Measurements from ENCODE around the gene UGGT2. TPM values are rescaled to one million over a fixed set of nuclear protein-coding genes. Genes with fewer than 3 reads are reported as not detected.
A peak's percentile ranks its signal among the peaks of the same experiment; 100 is the strongest.
"Not testable (repeated sequence)": the region's sequence is repeated elsewhere in the genome, so short reads cannot be mapped to it uniquely, and the experiment has no call there.

The UGGT2 gene
- total RNA-seq, 1 donor from 2014 or later: 47.5 TPM

DNA sequence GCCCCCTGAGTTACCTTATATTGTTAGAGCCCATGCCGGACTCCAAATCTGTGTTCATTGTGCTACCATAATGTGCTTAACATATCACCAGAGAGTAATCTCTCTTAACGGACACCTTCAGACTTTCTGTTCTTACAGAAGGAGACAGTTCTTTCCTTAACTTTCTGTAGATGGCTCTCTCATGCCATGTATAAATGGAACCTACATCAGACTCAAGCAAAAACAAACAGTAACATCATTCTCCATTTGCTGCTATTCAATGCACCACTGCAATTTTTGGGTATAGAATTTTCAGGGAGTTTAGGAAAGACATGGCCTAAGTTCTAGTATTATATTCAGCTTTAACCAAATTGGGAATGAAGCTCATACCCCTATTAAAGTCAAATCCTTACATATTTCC, 12.6 kb upstream of the UGGT2 start:
- no peak for DNase-seq (ENCODE audit: low spot score in 2 of 2, unreplicated experiment in 2 of 2)
- H3K36me3 Mint-ChIP-seq: no peaks in the 10 kb centered on the region
- H3K4me3 Mint-ChIP-seq: no peak overlapping the region
- H3K4me1 Mint-ChIP-seq: no peaks in the 10 kb centered on the region
- TF ChIP-seq, protein P1, sequence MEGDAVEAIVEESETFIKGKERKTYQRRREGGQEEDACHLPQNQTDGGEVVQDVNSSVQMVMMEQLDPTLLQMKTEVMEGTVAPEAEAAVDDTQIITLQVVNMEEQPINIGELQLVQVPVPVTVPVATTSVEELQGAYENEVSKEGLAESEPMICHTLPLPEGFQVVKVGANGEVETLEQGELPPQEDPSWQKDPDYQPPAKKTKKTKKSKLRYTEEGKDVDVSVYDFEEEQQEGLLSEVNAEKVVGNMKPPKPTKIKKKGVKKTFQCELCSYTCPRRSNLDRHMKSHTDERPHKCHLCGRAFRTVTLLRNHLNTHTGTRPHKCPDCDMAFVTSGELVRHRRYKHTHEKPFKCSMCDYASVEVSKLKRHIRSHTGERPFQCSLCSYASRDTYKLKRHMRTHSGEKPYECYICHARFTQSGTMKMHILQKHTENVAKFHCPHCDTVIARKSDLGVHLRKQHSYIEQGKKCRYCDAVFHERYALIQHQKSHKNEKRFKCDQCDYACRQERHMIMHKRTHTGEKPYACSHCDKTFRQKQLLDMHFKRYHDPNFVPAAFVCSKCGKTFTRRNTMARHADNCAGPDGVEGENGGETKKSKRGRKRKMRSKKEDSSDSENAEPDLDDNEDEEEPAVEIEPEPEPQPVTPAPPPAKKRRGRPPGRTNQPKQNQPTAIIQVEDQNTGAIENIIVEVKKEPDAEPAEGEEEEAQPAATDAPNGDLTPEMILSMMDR (IDR thresholded peaks at IDR 0.05; ENCODE audit: unreplicated experiment): no peak
- no peaks in the 10 kb centered on the region for H3K9me3 Mint-ChIP-seq
- H3K27ac Mint-ChIP-seq: no peak overlapping the region
- H3K27me3 Mint-ChIP-seq (ENCODE audit: low read depth): peaks cover 41% of the 10 kb centered on the region

DNA sequence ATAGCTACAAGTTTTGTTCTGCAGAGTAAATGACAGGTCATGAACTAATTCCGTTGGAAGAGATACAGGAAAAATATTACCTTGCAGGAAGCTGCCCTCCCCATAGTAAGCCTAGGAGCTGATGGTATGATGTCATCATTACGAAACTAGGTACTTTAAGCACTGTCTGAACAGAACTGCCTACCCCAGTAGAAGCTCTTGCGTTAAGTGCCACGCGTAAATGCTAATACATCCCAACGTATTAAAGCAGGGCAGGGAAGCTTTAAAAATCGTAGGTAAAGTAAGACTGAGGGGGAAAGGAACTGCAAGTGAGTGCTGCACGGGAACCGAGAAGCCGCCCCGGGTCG, 572 bp downstream of the UGGT2 start:
- TF ChIP-seq, protein P1 (IDR thresholded peaks at IDR 0.05; ENCODE audit: unreplicated experiment): no peak

DNA sequence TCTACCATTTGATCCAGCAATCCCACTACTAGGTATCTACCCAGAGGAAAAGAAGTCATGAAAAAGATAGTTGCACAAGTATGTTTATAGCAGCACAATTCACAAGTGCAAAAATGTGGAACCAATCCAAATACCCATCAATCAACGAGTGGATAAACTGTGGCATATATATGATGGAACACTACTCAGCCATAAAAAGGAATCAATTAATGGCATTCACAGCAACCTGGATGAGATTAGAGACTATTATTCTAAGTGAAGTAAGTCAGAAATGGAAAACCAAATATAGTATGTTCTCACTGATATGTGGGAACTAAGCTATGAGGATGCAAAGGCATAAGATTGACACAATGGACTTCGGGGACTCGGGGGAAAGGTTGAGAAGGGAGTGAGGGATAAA, 1.3 kb downstream of the UGGT2 start:
- peak overlapping the region; percentile 2 for H3K27ac Mint-ChIP-seq
- DNase-seq (ENCODE audit: low spot score in 2 of 2, unreplicated experiment in 2 of 2); H3K36me3 Mint-ChIP-seq; H3K9me3 Mint-ChIP-seq; H3K27me3 Mint-ChIP-seq (ENCODE audit: low read depth); H3K4me1 Mint-ChIP-seq: not testable (repeated sequence)
- H3K4me3 Mint-ChIP-seq: peak overlapping the region; percentile 94

More for the DNA sequence above, 572 bp downstream of the UGGT2 start:
- no peak for DNase-seq (ENCODE audit: low spot score in 2 of 2, unreplicated experiment in 2 of 2)
- peak overlapping the region; percentile 94 for H3K4me3 Mint-ChIP-seq
- peaks cover 9% of the 10 kb centered on the region for H3K4me1 Mint-ChIP-seq
- H3K27me3 Mint-ChIP-seq (ENCODE audit: low read depth): peaks cover 6% of the 10 kb centered on the region
- peaks cover 6% of the 10 kb centered on the region for H3K36me3 Mint-ChIP-seq
- H3K27ac Mint-ChIP-seq: peak overlapping the region; percentile 94
- peaks cover 7% of the 10 kb centered on the region for H3K9me3 Mint-ChIP-seq

DNA sequence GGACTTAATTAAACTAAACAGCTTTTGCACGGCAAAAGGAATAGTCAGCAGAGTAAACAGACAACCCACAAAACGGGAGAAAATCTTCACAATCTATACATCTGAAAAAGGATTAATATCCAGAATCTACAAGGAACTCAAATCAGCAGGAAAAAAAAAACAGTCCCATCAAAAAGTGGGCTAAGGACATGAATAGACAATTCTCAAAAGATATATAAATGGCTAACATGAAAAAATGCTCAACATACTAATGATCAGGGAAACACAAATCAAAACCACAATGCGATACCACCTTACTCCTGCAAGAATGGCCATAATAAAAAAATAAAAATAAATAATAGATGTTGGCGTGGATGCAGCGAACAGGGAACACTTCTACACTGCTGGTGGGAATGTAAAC, 1.7 kb downstream of the UGGT2 start:
- not testable (repeated sequence) for H3K27ac Mint-ChIP-seq; DNase-seq (ENCODE audit: low spot score in 2 of 2, unreplicated experiment in 2 of 2); H3K4me1 Mint-ChIP-seq; H3K4me3 Mint-ChIP-seq; H3K9me3 Mint-ChIP-seq; H3K27me3 Mint-ChIP-seq (ENCODE audit: low read depth); H3K36me3 Mint-ChIP-seq

DNA sequence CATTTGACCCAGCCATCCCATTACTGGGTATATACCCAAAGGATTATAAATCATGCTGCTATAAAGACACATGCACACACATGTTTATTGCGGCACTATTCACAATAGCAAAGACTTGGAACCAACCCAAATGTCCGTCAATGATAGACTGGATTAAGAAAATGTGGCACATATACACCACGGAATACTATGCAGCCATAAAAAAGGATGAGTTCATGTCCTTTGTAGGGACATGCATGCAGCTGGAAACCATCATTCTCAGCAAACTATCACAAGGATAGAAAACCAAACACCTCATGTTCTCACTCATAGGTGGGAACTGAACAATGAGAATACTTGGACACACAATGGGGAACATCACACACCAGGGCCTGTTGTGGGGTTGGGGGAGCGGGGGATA, 2.2 kb downstream of the UGGT2 start:
- not testable (repeated sequence) for DNase-seq (ENCODE audit: low spot score in 2 of 2, unreplicated experiment in 2 of 2); H3K4me1 Mint-ChIP-seq; H3K4me3 Mint-ChIP-seq; H3K27me3 Mint-ChIP-seq (ENCODE audit: low read depth); H3K27ac Mint-ChIP-seq
- Mint-ChIP-seq H3K36me3 (peaks cover 11% of the 10 kb centered on the region), H3K9me3 (peaks cover 12% of the 10 kb centered on the region)

DNA sequence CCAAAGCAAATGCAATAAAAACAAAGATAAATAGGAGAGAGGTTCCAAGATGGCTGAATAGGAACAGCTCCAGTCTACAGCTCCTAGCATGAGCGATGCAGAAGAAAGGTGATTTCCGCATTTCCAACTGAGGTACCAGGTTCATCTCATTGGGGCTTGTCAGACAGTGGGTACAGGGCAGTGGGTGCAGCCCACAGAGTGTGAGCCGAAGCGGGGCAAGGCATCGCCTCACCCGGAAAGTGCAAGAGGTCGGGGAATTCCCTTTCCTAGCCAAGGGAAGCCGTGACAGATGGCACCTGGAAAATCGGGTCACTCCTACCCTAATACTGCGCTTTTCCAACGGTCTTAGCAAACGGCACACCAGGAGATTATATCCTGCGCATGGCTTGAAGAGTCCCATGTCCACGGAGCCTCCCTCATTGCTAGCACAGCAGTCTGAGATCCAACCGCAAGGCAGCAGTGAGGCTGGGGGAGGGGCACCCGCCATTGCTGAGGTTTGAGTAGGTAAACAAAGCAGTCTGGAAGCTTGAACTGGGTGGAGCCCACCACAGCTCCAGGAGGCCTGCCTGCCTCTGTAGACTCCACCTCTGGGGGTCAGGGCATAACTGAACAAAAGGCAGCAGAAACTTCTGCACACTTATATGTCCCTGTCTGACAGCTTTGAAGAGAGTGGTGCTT, 6.6 kb downstream of the UGGT2 start:
- not testable (repeated sequence) for H3K4me3 Mint-ChIP-seq; H3K4me1 Mint-ChIP-seq; H3K27me3 Mint-ChIP-seq (ENCODE audit: low read depth); DNase-seq (ENCODE audit: low spot score in 2 of 2, unreplicated experiment in 2 of 2); H3K27ac Mint-ChIP-seq
- Mint-ChIP-seq H3K9me3 (peaks cover 49% of the 10 kb centered on the region), H3K36me3 (peaks cover 43% of the 10 kb centered on the region)

DNA sequence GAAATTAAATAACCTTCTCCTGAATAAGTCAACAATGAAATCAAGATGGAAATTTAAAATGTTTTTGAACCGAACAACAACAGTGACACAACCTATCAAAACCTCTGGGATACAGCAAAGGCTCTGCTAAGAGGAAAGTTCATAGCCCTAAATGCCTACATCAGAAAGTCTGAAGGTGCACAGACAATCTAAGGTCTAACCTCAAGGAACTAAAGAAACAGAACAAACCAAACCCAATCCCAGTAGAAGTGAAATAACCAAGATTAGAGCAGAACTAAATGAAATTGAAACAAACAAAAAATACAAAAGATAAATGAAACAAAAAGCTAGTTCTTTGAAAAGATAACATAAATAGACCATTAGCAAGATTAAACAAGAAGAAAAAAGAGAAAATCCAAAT, 9.0 kb downstream of the UGGT2 start:
- Mint-ChIP-seq H3K27me3 (ENCODE audit: low read depth) (no peaks in the 10 kb centered on the region), H3K36me3 (peaks cover 47% of the 10 kb centered on the region), H3K4me3 (no peak overlapping the region), H3K9me3 (peaks cover 42% of the 10 kb centered on the region), H3K27ac (no peak overlapping the region), H3K4me1 (no peaks in the 10 kb centered on the region)
- DNase-seq (ENCODE audit: low spot score in 2 of 2, unreplicated experiment in 2 of 2): no peak
- TF ChIP-seq, protein P1 (IDR thresholded peaks at IDR 0.05; ENCODE audit: unreplicated experiment): no peak

Measured in mesothelial cell of epicardium (in vitro differentiated cells).